KMS-11 (cell line): ENCODE results near the gene IGF2R.

Experiments
- H2AFZ ChIP-seq: fragments of 200-600 bp; sonication (generic); 2 replicates; pipeline ENCODE4 v1.6.1; 2016; ENCODE audit warnings: antibody characterized with exemption, mixed run types, low read depth
- H3K27ac ChIP-seq: fragments of 200-600 bp; sonication (generic); 2 replicates; pipeline ENCODE4 v1.6.1; 2016; ENCODE audit warnings: mild to moderate bottlenecking, mixed run types
- H3K27me3 ChIP-seq: fragments of 200-600 bp; sonication (generic); 2 replicates; pipeline ENCODE4 v1.6.1; 2017; ENCODE audit warnings: mild to moderate bottlenecking, low read depth, mixed run types, moderate library complexity; ENCODE audit not compliant: insufficient read depth
- H3K36me3 ChIP-seq: fragments of 200-600 bp; sonication (generic); 2 replicates; pipeline ENCODE4 v1.6.1; 2017; ENCODE audit warnings: mild to moderate bottlenecking, mixed run types; ENCODE audit not compliant: insufficient read depth
- H3K4me1 ChIP-seq: fragments of 200-600 bp; sonication (generic); 2 replicates; pipeline ENCODE4 v1.6.1; 2016; ENCODE audit warnings: mild to moderate bottlenecking, low read depth, mixed run types; ENCODE audit not compliant: poor library complexity, severe bottlenecking
- H3K4me2 ChIP-seq: fragments of 200-600 bp; sonication (generic); 2 replicates; pipeline ENCODE4 v1.7.0; 2016; ENCODE audit warnings: mild to moderate bottlenecking, mixed run types
- H3K4me3 ChIP-seq: fragments of 200-600 bp; sonication (generic); IDR thresholded peaks from 2 replicates; pipeline ENCODE4 v1.6.1; 2017; ENCODE audit warnings: low read depth, low read length, mixed read lengths; ENCODE audit not compliant: insufficient read depth
- H3K79me2 ChIP-seq: fragments of 200-600 bp; sonication (generic); 2 replicates; pipeline ENCODE4 v1.6.1; 2016; ENCODE audit warnings: low read depth, mixed run types; ENCODE audit not compliant: insufficient read depth
- H3K9ac ChIP-seq: fragments of 200-600 bp; sonication (generic); 2 replicates; pipeline ENCODE4 v1.6.1; 2016; ENCODE audit warnings: mild to moderate bottlenecking, mixed run types
- H4K20me1 ChIP-seq: fragments of 200-600 bp; sonication (generic); 2 replicates; pipeline ENCODE4 v1.6.1; 2016; ENCODE audit warnings: mild to moderate bottlenecking, mixed run types; ENCODE audit not compliant: insufficient read depth
- TF ChIP-seq, protein P1 (sequence below): fragments of 200-600 bp; sonication (generic); conservative IDR thresholded peaks from 2 replicates; pipeline ENCODE4 v1.6.1; 2017; ENCODE audit warnings: low read depth, mild to moderate bottlenecking, antibody characterized with exemption, low read length, moderate library complexity, mixed read lengths

Gene IGF2R

DNA sequence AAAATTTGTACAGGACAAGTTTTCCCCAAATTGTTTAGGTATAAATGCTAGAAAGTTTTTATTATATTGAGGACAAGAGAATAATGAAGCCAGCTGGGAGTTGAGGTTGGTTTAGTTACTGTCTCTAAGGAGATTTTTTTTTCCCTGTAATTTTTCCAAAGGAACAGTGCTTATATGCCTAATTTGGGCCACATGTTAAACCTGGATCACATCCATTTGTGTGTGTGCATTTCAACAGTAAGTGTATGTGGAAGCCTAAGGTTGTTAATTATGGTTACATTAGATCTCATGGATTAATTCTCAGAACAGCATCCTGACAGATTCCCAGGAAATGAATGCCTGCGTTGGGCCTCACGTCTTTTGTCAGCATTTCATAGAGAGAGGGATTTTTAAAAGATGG is 4.5 kb downstream of the IGF2R start:
- no peak overlapping the region for H2AFZ ChIP-seq
- peaks cover 85% of the 10 kb centered on the region for H3K4me1 ChIP-seq
- no peaks in the 10 kb centered on the region for H3K27me3 ChIP-seq
- no peaks in the 10 kb centered on the region for H4K20me1 ChIP-seq
- peak overlapping the region; percentile 97 for H3K4me2 ChIP-seq
- peaks cover 88% of the 10 kb centered on the region for H3K79me2 ChIP-seq
- no peak overlapping the region for H3K9ac ChIP-seq
- TF ChIP-seq, protein P1, sequence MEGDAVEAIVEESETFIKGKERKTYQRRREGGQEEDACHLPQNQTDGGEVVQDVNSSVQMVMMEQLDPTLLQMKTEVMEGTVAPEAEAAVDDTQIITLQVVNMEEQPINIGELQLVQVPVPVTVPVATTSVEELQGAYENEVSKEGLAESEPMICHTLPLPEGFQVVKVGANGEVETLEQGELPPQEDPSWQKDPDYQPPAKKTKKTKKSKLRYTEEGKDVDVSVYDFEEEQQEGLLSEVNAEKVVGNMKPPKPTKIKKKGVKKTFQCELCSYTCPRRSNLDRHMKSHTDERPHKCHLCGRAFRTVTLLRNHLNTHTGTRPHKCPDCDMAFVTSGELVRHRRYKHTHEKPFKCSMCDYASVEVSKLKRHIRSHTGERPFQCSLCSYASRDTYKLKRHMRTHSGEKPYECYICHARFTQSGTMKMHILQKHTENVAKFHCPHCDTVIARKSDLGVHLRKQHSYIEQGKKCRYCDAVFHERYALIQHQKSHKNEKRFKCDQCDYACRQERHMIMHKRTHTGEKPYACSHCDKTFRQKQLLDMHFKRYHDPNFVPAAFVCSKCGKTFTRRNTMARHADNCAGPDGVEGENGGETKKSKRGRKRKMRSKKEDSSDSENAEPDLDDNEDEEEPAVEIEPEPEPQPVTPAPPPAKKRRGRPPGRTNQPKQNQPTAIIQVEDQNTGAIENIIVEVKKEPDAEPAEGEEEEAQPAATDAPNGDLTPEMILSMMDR: no peak
- H3K27ac ChIP-seq: peak overlapping the region; percentile 70
- no peaks in the 10 kb centered on the region for H3K36me3 ChIP-seq
- H3K4me3 ChIP-seq: no peak overlapping the region

DNA sequence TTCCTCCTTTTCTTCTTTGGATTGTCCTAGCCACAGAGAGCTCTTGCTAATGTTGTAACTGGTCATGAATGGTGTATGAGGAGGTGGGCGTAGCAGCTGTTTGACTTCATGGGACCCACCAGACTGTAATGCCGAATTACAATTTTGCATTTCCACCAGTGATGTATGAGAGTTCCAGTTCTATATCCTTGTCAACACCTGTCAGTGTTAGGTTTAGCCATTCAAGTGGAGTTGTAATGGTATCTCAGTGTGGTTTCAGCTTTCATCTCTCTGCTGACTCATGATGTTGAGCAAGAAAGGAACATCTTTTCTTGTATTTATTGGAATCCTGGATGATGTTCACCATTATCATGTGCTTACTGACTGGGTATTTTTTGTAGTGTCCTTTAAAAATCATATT is 5.1 kb downstream of the IGF2R start:
- H3K27me3 ChIP-seq: no peaks in the 10 kb centered on the region
- H3K4me2 ChIP-seq: peak overlapping the region; percentile 97
- peak overlapping the region; percentile 70 for H3K27ac ChIP-seq
- H3K79me2 ChIP-seq: peaks cover 93% of the 10 kb centered on the region
- TF ChIP-seq, protein P1: no peak
- H3K4me1 ChIP-seq: peaks cover 91% of the 10 kb centered on the region
- no peak overlapping the region for H3K4me3 ChIP-seq
- no peaks in the 10 kb centered on the region for H4K20me1 ChIP-seq
- peak overlapping the region; percentile 13; the same call in 1 of the 2 replicates for H3K9ac ChIP-seq
- no peak overlapping the region for H2AFZ ChIP-seq
- H3K36me3 ChIP-seq: no peaks in the 10 kb centered on the region

DNA sequence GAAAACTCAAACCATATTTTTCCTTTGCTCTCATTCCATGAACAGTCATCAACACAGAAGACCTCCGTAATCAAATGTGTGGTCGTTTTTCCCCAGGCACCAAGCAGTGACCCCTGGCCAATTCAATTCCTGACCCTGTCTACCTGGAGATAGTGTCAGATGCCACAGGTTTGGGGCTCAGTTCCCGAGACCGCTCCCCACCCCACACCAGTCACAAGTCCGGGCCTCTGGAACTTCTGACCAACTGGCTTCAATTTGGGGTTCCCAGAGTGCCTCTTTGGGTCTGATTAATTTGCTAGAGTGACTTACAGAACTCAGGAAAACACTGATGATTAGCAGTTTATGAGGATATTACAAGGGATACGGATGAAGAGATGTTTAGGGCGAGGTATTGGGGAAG is 6.0 kb downstream of the IGF2R start:
- TF ChIP-seq, protein P1: no peak
- peak overlapping the region; percentile 97; the same call in 1 of the 2 replicates for H3K4me2 ChIP-seq
- no peaks in the 10 kb centered on the region for H3K27me3 ChIP-seq
- peak overlapping the region; percentile 13; the same call in 1 of the 2 replicates for H3K9ac ChIP-seq
- no peak overlapping the region for H3K4me3 ChIP-seq
- peaks cover 98% of the 10 kb centered on the region for H3K79me2 ChIP-seq
- H3K4me1 ChIP-seq: peaks cover 100% of the 10 kb centered on the region
- H4K20me1 ChIP-seq: no peaks in the 10 kb centered on the region
- peak overlapping the region; percentile 70; the same call in 1 of the 2 replicates for H3K27ac ChIP-seq
- no peak overlapping the region for H2AFZ ChIP-seq
- H3K36me3 ChIP-seq: no peaks in the 10 kb centered on the region

DNA sequence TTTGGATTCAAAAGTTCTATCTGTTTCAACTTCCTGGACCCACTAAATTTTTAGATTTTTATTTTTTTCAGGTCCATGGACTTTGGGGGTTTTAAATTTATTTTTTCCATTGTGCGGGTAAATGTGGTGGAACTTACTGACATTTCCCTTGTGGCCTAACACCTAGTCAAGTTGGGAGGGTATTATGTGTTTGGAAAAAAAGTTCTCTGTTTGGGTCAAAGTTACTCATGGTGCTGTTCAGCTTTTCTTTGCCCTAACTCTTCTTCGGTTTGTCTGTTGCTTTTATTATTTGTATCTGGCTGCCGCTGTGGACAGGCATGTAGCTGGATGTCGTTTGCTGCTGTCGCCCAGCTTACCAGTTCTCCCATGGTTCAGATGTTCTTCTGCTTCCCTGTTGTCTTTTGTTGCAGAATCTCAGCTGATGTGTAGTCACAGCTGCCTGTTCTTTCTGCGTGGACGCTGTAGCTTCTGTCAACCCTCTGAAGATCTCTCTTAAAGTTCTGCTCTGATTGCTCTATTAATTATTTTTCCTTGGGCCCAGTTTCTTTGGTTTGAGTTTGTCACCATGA is 7.9 kb downstream of the IGF2R start:
- H3K27me3 ChIP-seq: no peaks in the 10 kb centered on the region
- no peak overlapping the region for H2AFZ ChIP-seq
- H3K79me2 ChIP-seq: peaks cover 98% of the 10 kb centered on the region
- no peak overlapping the region for H3K9ac ChIP-seq
- H3K27ac ChIP-seq: no peak overlapping the region
- no peaks in the 10 kb centered on the region for H4K20me1 ChIP-seq
- peaks cover 100% of the 10 kb centered on the region for H3K4me1 ChIP-seq
- TF ChIP-seq, protein P1: no peak
- no peak overlapping the region for H3K4me3 ChIP-seq
- peak overlapping the region; percentile 100 for H3K4me2 ChIP-seq
- H3K36me3 ChIP-seq: no peaks in the 10 kb centered on the region
